GDM1 (cell line): ENCODE results near the gene ENTREP1.
"Not testable (repeated sequence)": the region's sequence is repeated elsewhere in the genome, so short reads cannot be mapped to it uniquely, and the experiment has no call there.

ENCODE experiments used
- DNase-seq: peaks from one replicate; lab custom pipeline; 2025; lab: John Stamatoyannopoulos, UW

ENTREP1 gene

DNA sequence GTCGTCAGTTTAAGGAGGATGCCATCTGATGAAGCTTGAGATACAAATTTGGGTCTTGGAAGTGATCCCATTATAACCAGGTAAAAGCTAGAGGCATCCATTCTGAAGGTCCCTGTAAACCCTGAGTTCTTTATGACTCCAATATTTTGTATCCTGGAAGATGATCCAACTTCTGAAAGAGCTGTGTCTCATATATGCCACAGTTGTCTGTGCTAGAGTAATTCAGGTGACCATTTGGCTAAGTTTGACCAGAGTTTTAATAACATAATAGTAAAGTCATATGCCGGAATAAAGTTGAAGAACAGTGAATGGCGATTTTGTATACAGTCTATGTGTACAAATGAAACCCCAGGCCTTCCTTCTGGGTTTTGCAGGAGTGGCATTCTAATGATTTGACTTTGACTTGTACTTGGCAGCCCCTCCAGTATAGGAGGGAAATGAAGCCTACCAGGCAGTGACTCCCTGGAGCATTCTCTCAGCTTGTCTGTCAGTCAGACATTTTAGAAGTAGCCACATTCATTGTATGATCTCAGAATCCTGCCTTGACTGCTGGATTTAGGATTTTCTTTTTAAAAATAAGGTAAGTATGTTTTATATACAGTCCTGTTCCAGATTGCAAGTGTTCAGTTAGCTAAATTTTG, 39.6 kb downstream of the ENTREP1 start:
- DNase-seq: no peak

DNA sequence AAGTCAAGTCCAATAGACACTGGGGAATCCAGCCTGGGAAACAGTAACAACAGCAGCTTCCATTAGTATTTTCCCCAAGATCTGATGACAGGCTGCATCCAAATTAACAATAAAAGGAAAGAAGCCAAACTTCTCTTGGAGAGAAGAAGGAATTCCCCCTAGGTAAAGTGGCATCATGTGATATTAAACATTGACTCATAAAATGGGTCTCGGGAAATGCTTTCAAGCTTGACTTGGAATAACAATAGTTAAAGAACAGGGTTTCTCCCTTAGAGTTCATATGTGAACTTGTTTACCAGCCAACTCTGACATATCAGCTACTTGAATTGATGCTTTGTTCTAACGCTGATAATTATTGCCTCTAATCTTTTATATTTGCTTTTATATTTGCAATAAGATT, 45.4 kb downstream of the ENTREP1 start:
- no peak for DNase-seq

DNA sequence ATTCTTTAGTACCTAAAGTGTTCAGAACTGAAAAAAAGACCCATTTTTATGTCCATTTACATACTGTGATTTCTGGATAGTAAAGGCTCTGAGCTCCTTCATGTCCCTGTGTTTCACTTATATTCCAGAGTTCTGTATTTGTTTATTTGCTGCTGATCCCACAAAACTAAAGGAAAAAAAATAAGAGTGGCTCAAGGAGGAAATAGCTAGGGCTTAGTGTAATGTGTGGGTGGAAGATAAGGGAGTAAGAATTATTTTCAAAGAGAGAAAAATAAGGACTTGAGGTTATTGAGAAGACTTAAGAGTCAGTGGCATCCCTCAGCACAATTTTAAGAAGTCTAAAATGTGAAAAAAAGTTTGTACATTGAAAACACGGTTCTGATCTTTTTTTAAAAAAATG, 46.0 kb downstream of the ENTREP1 start:
- DNase-seq: no peak

DNA sequence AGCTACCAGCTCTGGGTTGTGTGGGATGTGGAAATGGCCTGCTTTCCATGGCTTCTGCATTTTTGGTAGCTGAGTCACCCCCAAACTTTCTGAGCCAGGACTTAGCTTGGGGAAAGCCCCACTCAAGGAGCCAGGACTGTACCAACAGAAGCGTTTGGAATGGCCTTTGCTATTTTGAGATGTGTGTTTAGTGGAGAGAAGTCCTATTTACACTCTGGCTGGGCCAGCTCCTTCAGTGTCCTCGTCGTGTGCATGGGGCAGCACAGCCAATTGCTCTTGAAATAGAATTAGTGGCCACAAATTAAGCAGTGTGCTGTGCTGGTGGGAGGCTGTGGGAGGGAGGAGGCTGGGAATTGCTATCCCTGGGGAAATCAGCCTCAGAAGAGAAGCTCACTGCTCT, 51.6 kb downstream of the ENTREP1 start:
- no peak for DNase-seq

DNA sequence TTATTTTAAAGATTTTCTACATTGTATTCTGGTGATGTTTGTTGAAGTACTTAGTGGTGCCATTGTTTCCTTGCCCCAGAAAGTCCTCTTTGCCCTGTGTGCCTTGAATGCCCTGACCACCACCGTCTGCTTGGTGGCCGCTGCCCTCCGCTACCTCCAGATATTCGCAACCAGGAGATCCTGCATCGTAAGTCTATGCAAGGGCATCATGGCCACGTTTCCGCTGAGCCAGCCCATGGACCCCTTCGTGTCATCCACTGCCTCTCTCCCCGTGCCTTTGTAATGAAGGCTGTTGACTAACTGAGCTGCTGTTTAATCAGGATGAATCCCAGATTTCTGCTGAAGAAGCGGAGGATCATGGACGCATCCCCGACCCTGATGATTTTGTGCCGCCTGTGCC, 52.3 kb downstream of the ENTREP1 start:
- no peak for DNase-seq

DNA sequence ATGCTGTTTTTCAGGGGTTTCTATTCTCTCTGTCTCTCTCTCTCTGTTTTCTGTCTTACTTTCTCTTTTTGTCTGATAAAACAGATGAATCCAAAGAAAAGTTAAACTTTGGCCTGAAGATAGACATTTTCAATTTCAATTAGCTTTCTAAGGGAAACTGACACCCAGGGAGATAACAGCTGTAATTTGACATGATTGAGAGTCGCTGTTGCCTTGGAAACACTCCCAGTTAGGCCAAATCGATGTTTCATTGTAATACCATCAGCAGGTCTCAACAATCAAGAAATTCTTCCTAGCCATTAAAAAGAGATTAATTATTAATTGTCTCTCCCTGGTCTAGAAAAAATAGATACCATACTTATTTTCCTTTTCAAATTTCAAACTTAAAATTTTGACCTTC, 53.0 kb downstream of the ENTREP1 start:
- no peak for DNase-seq

DNA sequence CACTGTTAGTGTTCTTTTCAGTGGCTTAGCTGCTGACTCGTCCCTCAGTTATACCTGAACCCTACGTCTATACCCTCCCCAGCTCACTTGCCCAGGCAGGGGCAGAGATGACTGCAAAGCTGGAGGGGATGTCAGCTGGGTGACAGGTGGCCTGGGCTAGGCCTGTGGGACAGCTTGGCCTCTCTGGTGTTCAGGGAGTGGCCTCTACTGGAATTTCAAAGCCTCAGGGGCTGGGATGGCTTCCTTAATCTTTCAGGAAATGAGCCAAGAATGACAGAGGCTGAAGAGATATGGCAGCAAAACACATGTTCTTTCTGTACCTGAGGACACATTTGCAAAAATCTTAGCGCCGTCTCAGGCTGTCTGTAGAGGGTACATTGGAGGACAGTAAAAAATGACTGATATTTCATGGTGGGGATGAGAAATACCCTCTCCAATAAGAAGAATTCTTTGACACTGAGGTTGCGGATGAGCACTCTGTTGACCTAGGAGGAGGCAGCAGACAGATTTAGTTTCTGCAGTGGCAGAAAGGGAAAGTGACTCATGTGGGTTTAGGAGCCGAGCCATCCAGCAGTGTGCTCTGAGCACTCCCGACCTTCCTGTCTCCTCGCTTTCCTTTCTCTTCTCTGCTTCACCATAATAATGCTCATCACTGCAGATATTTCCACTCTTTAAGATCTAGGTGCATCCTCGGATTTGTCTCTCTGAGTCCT, 54.4 kb downstream of the ENTREP1 start:
- no peak for DNase-seq

DNA sequence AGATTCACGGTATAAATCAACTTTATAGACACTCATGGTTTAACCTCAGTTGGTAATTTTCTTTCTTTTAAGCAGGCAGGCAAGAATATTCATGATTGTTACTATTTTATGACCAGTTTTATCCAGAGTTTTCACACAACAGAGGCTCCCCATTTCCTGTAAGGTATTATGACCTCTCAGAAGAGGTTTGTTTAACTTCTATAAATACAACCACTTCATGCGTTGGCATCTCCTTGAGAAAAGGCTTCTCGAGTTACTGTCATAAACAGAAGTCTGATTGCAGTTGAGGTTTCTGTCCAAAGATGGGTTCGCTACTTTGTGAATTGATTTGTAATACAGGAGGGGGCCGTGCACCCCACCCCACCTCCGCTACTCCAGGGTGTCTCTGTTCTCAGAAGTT, 55.3 kb downstream of the ENTREP1 start:
- no peak for DNase-seq

DNA sequence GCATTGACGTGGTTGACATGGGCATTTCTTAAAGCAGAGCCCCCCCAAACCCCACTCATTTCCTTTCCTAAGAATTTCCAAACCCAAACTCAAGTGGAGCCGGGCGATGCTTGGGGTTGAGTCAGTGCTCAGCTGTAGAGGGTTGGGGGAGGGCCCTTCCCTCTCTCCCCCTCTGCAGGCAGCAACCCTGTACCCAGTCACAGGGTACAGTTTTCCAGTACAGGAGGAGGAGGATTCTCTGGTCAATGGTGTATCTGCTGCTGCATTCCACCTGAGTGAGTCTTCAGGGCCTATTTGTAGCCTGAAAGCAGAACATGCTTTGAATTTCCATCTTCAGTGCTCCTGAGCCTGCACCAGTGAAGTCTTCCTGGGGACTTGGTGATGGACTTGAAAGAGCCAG, 55.8 kb downstream of the ENTREP1 start:
- DNase-seq: no peak

DNA sequence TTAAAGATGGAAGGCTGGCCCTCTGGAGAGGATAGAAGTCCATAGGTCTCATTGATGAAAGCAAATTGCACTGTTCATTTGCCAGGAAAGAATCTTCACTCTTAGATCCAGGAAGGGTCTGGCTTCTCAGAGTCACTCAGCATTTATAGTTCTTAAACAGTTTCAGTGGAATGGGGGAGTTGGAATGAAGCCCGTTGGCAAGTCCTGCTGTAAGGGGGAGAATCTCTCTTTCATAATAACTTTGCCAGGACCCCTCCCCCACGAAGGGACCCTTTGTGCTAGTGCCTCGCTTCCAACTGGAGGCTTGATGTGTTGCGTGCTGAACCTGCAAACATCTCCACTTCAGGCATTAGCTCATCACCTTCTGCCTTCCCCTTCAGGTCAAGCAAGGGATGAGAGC, 57.1 kb downstream of the ENTREP1 start:
- no peak for DNase-seq

DNA sequence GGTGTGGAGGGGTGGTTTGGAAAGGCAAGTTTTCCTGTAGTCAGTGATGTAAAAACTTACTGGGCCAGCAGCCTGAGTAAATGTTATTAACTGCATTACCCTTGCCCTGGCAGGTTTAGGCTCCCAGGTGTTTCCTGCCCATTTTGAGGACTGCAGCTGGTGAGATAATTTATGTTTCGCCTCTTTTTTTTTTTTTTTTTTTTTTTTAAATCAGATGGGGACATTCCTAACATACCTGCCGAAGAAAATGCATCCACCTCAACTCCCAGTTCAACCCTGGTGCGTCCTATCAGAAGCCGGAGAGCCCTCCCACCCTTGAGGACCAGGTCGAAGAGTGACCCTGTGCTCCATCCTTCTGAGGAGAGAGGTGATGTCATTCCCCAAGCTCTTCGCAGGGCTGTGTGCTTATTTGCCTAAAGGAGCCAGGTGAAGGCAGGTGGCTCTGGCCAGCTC, 60.6 kb downstream of the ENTREP1 start:
- DNase-seq: no peak

DNA sequence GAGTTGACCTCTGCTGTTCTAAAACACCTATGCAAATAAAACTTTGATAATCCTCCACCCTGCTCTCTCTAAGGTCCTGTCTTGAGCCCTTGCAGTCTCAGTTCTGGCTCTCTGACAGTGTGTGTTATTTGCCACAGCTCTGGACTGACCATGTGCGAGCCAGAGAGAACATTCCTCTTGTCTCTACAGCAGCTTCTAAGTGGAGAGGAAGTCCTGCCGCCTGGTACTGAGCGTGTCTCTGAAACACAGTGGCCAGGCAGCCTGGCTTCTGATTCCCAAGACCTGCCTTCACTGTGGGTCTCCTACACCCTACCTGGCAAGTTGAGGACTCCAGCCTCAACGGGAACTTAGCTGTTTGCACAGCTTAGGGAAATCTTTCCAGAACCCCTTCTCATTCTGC, 61.6 kb downstream of the ENTREP1 start:
- DNase-seq: no peak

DNA sequence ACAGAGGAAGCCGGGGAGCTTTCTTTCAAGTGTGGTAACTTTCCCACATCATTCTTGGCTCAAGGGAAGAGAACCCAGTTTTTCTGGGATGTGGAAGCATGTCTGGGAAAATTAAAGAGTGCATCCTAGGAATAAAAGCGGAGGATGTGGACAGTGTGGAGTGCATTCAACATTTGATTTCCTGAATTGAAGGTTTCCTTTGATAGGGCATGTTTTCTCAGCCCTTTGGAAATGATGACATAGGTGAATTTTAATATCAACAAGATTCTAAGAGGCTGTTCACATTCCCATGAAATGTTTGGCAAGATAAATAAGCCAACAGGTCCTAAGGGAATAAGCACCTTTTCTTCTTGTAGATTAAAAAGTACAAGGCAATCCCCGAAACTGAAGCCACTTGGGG, 63.6 kb downstream of the ENTREP1 start:
- DNase-seq: no peak

DNA sequence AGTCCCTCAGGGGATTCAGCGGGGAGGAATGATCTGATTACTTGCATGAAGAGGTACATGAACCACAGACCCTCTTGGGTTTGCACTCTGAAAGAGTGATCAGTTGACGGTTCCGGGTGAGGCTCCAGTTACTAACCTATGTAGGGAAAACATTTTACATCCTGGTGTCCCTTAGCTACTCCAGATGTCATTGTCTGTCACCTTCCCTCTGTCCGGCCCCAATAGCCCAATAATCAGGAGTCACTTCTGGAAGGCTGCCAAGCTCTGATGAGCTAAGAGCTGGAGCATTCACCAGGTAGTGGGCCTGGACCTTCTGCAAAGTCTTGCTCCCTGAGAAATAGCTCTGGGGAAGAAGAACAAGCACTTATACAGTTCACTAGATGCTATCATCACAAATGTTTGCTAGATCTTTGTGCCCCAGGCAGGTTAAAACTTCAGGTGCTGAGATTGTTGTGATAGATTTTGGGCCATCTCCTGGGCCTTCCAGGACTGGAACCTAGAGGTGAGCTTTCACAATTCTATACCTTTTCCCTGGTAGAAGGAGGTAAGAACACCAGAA, 64.5 kb downstream of the ENTREP1 start:
- no peak for DNase-seq

DNA sequence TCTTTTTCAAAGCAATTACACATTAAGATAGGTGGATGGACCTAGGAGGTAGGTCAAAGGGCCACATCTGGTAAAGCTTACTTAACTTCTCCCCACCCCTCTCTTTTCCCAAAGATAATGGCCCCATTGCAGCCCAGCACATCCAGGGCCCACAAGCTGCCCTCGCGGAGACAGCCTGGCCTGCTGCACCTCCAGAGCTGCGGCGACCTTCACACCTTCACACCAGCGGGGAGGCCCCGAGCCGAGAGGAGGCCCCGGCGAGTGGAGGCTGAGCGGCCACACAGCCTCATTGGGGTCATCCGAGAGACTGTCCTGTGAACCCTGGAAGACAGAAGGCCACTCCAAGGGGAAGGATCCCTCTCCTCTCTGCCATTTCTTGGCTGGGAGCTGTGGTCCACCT, 66.5 kb downstream of the ENTREP1 start:
- DNase-seq: no peak

DNA sequence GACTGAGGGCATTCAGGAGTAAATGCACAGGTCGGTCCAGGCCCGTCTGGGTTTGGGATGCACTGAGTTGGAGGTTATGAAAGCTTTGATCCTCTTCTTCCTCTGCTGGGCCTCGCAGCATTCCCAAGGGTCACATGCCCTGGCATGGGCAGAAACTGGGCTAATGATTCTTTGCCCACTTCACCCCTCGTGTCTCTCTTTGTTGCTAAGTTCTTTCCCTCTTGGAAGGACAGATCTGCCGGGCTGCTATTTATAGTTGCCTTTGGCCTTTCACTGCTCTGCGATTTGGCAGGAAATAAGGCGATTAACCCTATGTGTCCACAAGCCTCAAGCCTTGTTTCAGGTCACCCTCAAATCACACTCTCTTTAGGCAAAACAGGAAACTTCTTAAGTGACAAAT, 66.9 kb downstream of the ENTREP1 start:
- no peak for DNase-seq

DNA sequence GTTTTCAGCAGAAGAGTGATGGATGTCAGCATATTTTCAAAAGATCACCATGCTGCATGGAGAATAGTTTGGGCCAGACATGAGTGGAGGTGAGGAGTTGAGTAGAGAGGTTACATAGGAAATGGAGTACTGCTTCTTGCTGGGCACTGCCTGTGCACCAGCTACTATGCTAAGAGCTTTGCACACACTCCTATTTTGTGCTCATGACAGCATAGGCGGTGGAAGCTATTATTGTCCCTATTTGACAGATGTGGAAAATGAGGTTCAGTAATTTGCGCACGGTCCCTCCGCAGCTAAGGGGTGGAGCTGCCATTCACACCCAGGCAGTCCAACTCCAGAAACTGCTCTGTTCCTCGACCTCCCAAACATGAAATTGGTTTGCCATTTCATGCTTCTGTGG, 67.8 kb downstream of the ENTREP1 start:
- no peak for DNase-seq

DNA sequence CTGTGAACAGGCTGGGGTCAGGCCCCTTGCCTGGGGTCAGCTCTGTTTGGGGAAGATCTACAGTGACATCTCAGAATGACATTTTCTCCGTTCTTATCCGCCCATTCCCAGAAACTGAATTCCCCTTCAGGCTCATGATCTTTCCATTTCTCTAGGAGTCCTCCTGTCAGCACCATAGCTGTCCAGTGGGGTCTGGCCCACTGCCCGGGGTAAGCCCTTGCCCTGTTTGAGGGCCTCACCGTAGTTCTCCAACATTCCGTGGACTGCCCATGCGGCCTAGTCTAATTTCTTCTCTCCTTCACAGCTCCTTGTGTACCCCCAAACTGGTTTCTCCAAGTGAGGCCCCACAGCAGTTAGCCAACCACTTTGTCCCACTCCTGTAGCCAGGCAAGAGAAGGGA, 68.4 kb downstream of the ENTREP1 start:
- no peak for DNase-seq

DNA sequence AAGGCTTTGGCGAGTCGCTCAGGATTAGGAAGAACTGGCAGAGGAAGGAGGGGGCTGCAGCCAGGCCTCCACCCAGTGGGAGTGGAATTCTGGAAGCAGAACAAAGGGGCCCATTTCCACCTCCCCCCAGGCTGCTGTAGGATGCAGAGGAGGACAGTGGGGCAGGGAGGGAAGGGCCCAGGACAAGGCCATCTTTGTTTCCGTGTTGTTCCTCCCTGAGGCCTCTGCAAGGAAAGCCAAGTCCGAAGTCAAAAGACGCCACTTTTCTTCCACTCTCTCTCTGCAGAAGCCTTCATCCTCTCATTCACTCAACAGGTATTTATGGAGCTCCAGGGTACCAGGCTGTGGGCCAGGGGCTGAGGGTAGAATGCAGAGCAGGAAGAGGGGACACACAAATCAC, 70.7 kb downstream of the ENTREP1 start:
- no peak for DNase-seq

DNA sequence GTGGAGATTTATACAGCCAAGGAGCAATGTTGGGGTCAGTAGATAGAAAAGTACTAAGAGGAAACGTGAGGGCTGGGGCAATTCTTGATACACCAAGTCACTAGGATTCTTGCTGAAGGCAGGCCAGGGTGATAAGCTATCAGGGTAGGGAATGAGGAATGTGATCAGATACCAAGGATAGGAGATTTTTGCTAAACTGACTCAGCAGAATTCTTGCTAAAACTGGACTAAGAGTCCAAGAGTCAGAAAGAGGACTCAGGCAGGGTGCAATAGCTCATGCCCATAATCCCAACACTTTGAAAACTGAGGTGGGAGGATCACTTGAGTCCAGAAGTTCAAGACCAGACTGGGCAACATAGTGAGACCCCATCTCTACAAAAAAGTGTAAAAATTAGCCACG, 71.7 kb downstream of the ENTREP1 start:
- no peak for DNase-seq

DNA sequence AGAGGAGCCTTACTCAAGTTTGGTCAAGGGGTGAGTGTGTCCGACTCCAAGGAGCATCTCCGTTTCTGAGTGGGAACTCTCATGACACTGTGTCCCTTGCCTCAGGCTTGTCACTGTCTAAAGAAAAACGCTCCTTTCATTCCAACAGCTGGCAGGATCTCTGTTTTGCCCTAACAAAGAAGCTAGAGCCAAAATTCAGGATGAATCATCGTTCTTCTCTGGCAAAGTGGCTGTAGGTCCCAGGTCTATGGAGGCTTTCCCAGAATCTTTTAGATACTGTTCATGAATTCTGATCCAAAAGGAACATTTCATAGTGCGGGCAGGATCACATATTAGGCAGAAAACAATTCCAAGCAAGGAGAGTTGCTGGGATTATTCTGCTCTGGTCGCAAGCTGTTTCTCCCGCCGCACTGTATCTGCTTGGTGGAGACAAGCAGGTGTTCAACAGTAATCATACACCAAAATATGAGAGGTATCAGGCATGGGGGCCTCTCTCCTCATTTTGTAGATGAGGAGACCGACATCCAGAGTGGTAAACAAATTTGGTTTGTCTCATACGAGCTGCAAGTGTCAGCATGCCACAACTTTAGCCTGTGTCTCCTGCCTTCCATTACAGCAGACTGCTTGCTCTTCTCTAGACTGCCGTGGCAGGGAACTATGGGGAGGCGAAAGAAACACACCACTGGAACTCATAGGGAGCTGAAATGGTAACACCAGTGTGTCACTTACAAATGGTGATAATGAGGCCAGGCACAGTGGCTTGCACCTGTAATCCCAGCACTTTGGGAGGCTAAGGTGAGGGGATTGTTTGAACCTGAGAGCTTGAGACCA, 72.6 kb downstream of the ENTREP1 start:
- no peak for DNase-seq

DNA sequence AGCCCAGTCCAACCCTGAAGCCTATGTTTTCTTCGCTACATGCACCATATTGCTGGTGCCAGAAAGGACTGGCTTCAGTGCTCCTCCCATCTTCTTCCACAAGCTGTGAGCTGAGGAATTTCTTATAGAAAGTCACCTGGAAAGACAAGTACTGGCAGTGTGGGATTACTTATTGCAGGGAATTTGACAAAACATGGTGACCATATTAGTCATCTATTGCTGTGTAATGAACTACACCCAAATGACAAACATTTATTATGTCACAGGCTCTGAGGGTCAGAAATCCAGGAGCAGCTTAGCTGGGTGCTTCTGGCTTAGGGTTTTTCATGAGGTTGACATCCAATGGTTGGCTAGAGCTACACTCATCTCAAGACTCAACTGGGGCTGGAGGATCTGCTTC, 75.5 kb downstream of the ENTREP1 start:
- no peak for DNase-seq

DNA sequence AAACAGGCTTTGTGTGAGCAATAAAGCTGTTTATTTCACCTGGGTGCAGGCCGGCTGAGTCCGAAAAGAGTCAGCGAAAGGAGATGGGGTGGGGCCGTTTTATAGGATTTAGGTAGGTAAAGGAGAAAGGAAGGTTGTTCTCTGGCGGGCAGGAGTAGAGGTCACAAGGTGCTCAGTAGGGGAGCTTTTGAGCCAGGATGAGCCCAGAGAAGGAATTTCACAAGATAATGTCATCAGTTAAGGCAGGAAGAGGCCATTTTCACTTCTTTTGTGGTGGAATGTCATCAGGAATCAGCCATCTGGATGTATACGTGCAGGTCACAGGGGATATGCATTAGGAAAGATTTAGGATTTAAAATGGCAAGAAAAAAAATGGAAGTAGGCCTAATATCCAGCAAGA, 84.9 kb downstream of the ENTREP1 start:
- DNase-seq: not testable (repeated sequence)
